HCT116 (cell line): Measurements from ENCODE around the gene PRKCH. TPM values are rescaled to one million over a fixed set of nuclear protein-coding genes. Genes with fewer than 3 reads are reported as not detected.

ENCODE experiments used
- ATAC-seq: fragments of 200-7000 bp; cut with Tn5 transposase; 2 replicates; pipeline ENCODE4 v1.9.1; 2020; ENCODE audit warnings: mild to moderate bottlenecking, moderate library complexity
- BruUV-seq: library from RNA; stranded (reverse); fragments of 400-500 nt; replicated peaks from 2 replicates; lab custom pipeline; 2021; lab: Mats Ljungman, UMichigan
- CTCF ChIA-PET: fragments of 300-600 bp; sonication (Branson Sonifier 250); formaldehyde crosslinking; loops from one replicate; lab custom pipeline; 2021; ENCODE audit warnings: antibody characterized with exemption; lab: Charles Lee
- POLR2A ChIA-PET: fragments of 300-600, 350-600 bp; sonication (Branson Sonifier 250); formaldehyde crosslinking; loops from one replicate; lab custom pipeline; 2021; ENCODE audit warnings: antibody characterized with exemption; lab: Charles Lee
- RAD21 ChIA-PET, 2 experiments: fragments of 300-600 bp; sonication (Branson Sonifier 250); formaldehyde crosslinking; loops; one replicate each; lab custom pipeline; 2023; ENCODE audit warnings: low total read pairs in 2 of 2; ENCODE audit not compliant: uncharacterized antibody in 2 of 2, unreplicated experiment in 2 of 2, low non-redundant PET in 1 of 2; lab: Charles Lee
- DNase-seq: peaks from one replicate; pipeline ENCODE4 v3.0.0-alpha.2; 2010; ENCODE audit warnings: low read depth, low spot score
- H2AFZ ChIP-seq: fragments of 200-600 bp; shearing (Covaris generic), sonication (generic); 2 replicates; pipeline ENCODE4 v1.6.1; 2017; ENCODE audit warnings: low read depth, mixed run types, mixed read lengths, antibody characterized with exemption, low read length; ENCODE audit not compliant: poor library complexity, severe bottlenecking
- H3K27ac ChIP-seq: 2 replicates; pipeline ENCODE4 v1.5.1; 2012; ENCODE audit warnings: low read depth, low read length
- H3K27me3 ChIP-seq: fragments of 200-600 bp; sonication (generic); 2 replicates; pipeline ENCODE4 v1.6.1; 2016; ENCODE audit warnings: mixed run types, low read length, mixed read lengths; ENCODE audit not compliant: insufficient read depth
- H3K36me3 ChIP-seq, 2 experiments: fragments of 200-500 bp in 1 of 2; fragments of 200-600 bp in 1 of 2; sonication (Bioruptor generic) in 1 of 2; sonication (generic) in 1 of 2; 2 replicates each; pipeline versions ENCODE4 v1.5.1 to v1.6.1; 2014 to 2016; ENCODE audit warnings: low read length in 2 of 2, inconsistent platforms in 1 of 2, mixed read lengths in 1 of 2, mixed run types in 1 of 2; ENCODE audit not compliant: insufficient read depth in 2 of 2, control insufficient read depth in 1 of 2
- H3K4me1 ChIP-seq, 2 experiments: fragments of 200-600 bp in 1 of 2; sonication (generic) in 1 of 2; 2 replicates each; pipeline versions ENCODE4 v1.5.1 to v1.6.1; 2012 to 2017; ENCODE audit warnings: low read length in 2 of 2, inconsistent platforms in 1 of 2, mild to moderate bottlenecking in 1 of 2, mixed read lengths in 1 of 2, mixed run types in 1 of 2, moderate library complexity in 1 of 2; ENCODE audit not compliant: insufficient read depth in 2 of 2, control insufficient read depth in 1 of 2
- H3K4me2 ChIP-seq: fragments of 200-600 bp; sonication (generic); 2 replicates; pipeline ENCODE4 v1.6.1; 2017; ENCODE audit warnings: mixed run types, low read length, mixed read lengths
- H3K4me3 ChIP-seq, 2 experiments: fragments of 200-600 bp in 1 of 2; sonication (generic) in 1 of 2; replicated peaks in 1 of 2; 2 replicates each; pipeline ENCODE4 v1.5.1; 2011 to 2016; ENCODE audit warnings: low read length in 2 of 2, control low read depth in 1 of 2, low read depth in 1 of 2, mild to moderate bottlenecking in 1 of 2, mixed read lengths in 1 of 2, mixed run types in 1 of 2
- H3K79me2 ChIP-seq: fragments of 200-600 bp; sonication (generic); 2 replicates; pipeline ENCODE4 v1.6.1; 2017; ENCODE audit warnings: mild to moderate bottlenecking, mixed run types, low read length, moderate library complexity, mixed read lengths; ENCODE audit not compliant: insufficient read depth
- H3K9ac ChIP-seq: fragments of 200-600 bp; sonication (generic); 2 replicates; pipeline ENCODE4 v1.6.1; 2016; ENCODE audit warnings: low read length, mixed read lengths
- H3K9me2 ChIP-seq: fragments of 200-600 bp; sonication (generic), shearing (Covaris generic); 2 replicates; pipeline ENCODE4 v1.6.1; 2017; ENCODE audit warnings: mixed run types, mild to moderate bottlenecking, moderate library complexity; ENCODE audit not compliant: insufficient read depth
- H3K9me3 ChIP-seq, 2 experiments: fragments of 200-500 bp in 1 of 2; fragments of 200-600 bp in 1 of 2; sonication (Bioruptor generic) in 1 of 2; sonication (generic) in 1 of 2; 2 replicates each; pipeline ENCODE4 v1.6.1; 2014 to 2017; ENCODE audit warnings: low read length in 2 of 2, mixed read lengths in 2 of 2, inconsistent platforms in 1 of 2, low read depth in 1 of 2, mild to moderate bottlenecking in 1 of 2, mixed run types in 1 of 2, moderate library complexity in 1 of 2; ENCODE audit not compliant: control insufficient read depth in 1 of 2, insufficient read depth in 1 of 2
- H4K20me1 ChIP-seq: fragments of 200-600 bp; sonication (generic), shearing (Covaris generic); 2 replicates; pipeline ENCODE4 v1.6.1; 2017; ENCODE audit warnings: mixed run types, mild to moderate bottlenecking, moderate library complexity; ENCODE audit not compliant: insufficient read depth
- CBX3 ChIP-seq: IDR thresholded peaks from 2 replicates; pipeline ENCODE4 v1.6.1; 2012; ENCODE audit warnings: low read depth
- CEBPB ChIP-seq: IDR thresholded peaks from 2 replicates; pipeline ENCODE4 v1.6.1; 2012; ENCODE audit warnings: low read depth
- ELF1 ChIP-seq: IDR thresholded peaks from 2 replicates; pipeline ENCODE4 v1.6.1; 2012; ENCODE audit warnings: low read depth, borderline replicate concordance
- FOSL1 ChIP-seq: IDR thresholded peaks from 2 replicates; pipeline ENCODE4 v1.6.1; 2012; ENCODE audit warnings: low read depth
- JUND ChIP-seq: IDR thresholded peaks from 2 replicates; pipeline ENCODE4 v1.6.1; 2012
- POLR2A ChIP-seq: IDR thresholded peaks from 2 replicates; pipeline ENCODE4 v1.7.0; 2011; ENCODE audit warnings: borderline replicate concordance; ENCODE audit not compliant: insufficient read depth, insufficient read length; ENCODE audit errors: extremely low read depth
- RAD21 ChIP-seq: IDR thresholded peaks from 2 replicates; pipeline ENCODE4 v1.6.1; 2012; ENCODE audit warnings: low read depth, mild to moderate bottlenecking
- SP1 ChIP-seq: IDR thresholded peaks from 2 replicates; pipeline ENCODE4 v1.6.1; 2012; ENCODE audit warnings: low read depth
- TCF7L2 ChIP-seq: IDR thresholded peaks from 2 replicates; pipeline ENCODE4 v1.7.0; 2011; ENCODE audit warnings: borderline replicate concordance, inconsistent platforms; ENCODE audit not compliant: insufficient read depth, insufficient read length; ENCODE audit errors: extremely low read depth
- YY1 ChIP-seq: IDR thresholded peaks from 2 replicates; pipeline ENCODE4 v1.6.1; 2011; ENCODE audit warnings: low read length, low read depth, moderate library complexity, mild to moderate bottlenecking; ENCODE audit not compliant: insufficient replicate concordance; ENCODE audit errors: extremely low read depth
- ZFX ChIP-seq: fragments of 450-650 bp; IDR thresholded peaks from 2 replicates; pipeline ENCODE4 v1.6.1; 2017
- intact Hi-C: fragments of 100-400 bp; cut with micrococcal nuclease; formaldehyde crosslinking; loops from 2 replicates; pipeline ENCODE4 v1.10.0; 2022
- total RNA-seq: library from RNA; stranded (reverse); gene quantifications from one replicate; pipeline ENCODE4 v1.2.1, GENCODE V29; 2021; ENCODE audit not compliant: unreplicated experiment
- TF ChIP-seq, protein P1 (sequence below): IDR thresholded peaks from 2 replicates; pipeline ENCODE4 v1.6.1; 2012

The PRKCH gene
- total RNA-seq, 1 experiment from 2014 or later = 16.6 TPM

DNA sequence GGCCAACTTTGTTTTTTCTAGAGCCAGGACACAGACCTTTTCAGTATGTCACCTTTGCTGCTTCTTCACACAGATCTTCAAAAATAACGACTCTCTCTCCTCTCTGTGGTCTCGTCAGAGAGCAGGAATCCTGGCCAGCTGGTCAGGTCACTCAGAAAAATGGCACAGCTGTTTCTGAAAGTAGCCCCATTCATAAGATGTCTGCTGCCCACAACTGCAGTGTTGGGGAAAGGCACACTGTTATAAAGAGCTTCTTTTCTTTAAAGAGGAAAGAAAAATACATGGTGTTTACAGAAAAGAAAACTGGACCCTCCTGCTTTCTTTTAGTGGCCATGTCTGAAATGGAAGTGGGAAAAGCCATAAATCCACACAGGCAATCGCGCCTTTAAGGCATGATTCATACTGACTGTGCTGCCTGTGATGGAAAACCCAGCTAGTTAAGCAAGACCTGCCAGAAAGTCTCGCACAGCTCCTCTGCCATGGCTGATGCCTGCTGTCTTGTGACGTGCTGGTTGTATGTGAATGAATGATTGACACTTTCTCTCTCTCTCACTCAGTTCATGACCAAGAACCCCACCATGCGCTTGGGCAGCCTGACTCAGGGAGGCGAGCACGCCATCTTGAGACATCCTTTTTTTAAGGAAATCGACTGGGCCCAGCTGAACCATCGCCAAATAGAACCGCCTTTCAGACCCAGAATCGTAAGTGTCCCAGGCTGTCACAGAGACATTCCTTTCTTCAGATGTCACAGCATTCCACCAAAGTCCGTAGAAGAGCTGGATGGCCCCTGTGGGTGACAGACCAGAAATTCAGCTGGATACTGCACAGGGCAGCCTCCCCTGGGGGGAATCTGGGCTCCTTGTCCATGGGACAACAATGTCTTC, 226.0 kb downstream of the PRKCH start:
- Histone ChIP-seq H3K4me3 (no peak overlapping the region), H3K9me3 (no peaks in the 10 kb centered on the region)
- RAD21 ChIA-PET = interaction anchor here in 1 of 2 experiments (0.7 kb wide), 2 partner anchors 67 to 246 kb away, joined by 3 read pairs; no protein-coding TSS in a partner anchor
- DNase-seq = no peak
- no peak for TF ChIP-seq ELF1
- peak; percentile 32; the same call in 1 of the 2 replicates for TF ChIP-seq SP1
- TF ChIP-seq JUND = peak; percentile 41; the same call in 1 of the 2 replicates
- TF ChIP-seq ZFX = no peak
- TF ChIP-seq YY1 = peak; percentile 40
- peak; percentile 62 for TF ChIP-seq FOSL1
- TF ChIP-seq CEBPB = peak; percentile 74
- TF ChIP-seq TCF7L2 = no peak
- TF ChIP-seq, protein P1, sequence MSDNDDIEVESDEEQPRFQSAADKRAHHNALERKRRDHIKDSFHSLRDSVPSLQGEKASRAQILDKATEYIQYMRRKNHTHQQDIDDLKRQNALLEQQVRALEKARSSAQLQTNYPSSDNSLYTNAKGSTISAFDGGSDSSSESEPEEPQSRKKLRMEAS = peak; percentile 24; the same call in 1 of the 2 replicates
- peak; percentile 57; the same call in 1 of the 2 replicates for TF ChIP-seq CBX3
- no peak for TF ChIP-seq POLR2A
- peak; percentile 1; the same call in 1 of the 2 replicates for TF ChIP-seq RAD21
- TF ChIP-seq, all 23 proteins: peak for 8
- peak; percentile 46; the same call in 1 of the 2 replicates for ATAC-seq
- H3K9me2 ChIP-seq = no peaks in the 10 kb centered on the region
- H3K27ac ChIP-seq = no peak overlapping the region
- no peaks in the 10 kb centered on the region for H3K79me2 ChIP-seq
- POLR2A ChIA-PET = interaction anchor here (0.9 to 1.7 kb wide), 3 partner anchors 10 to 15 kb away, joined by 3 to 8 read pairs (median 4); no protein-coding TSS in a partner anchor
- CTCF ChIA-PET = interaction anchor here (1.5 kb wide), 1 partner anchor 12 kb away, joined by 6 read pairs; no protein-coding TSS in a partner anchor
- no peaks in the 10 kb centered on the region for H3K27me3 ChIP-seq
- no peaks in the 10 kb centered on the region for H4K20me1 ChIP-seq
- BruUV-seq = no TSS peak
- no peaks in the 10 kb centered on the region for H3K36me3 ChIP-seq
- peak overlapping the region; percentile 41 for H3K4me2 ChIP-seq
- H2AFZ ChIP-seq = no peak overlapping the region
- H3K9ac ChIP-seq = no peak overlapping the region
- intact Hi-C loops = no loop called here
- H3K4me1 ChIP-seq = peaks cover 5 to 16% of the 10 kb centered on the region in 2 experiments
